Endodermal cell (in vitro differentiated cells): ENCODE measurements around the gene TEAD3. TPM values are rescaled to one million over a fixed set of nuclear protein-coding genes. Genes with fewer than 3 reads are reported as not detected.

Source experiments
- DNase-seq: peaks from one replicate; pipeline ENCODE4 v3.0.0-alpha.2; 2017
- H3K27ac ChIP-seq: 2 replicates; pipeline ENCODE4 v1.5.1; 2013; ENCODE audit warnings: mild to moderate bottlenecking, low read depth, low read length, moderate library complexity
- H3K27me3 ChIP-seq: 2 replicates; pipeline ENCODE4 v1.6.1; 2013; ENCODE audit warnings: mild to moderate bottlenecking, low read length, moderate library complexity; ENCODE audit not compliant: insufficient read depth, control insufficient read depth, poor library complexity, severe bottlenecking
- H3K36me3 ChIP-seq: 2 replicates; pipeline ENCODE4 v1.7.0; 2013; ENCODE audit warnings: mild to moderate bottlenecking, low read length, moderate library complexity; ENCODE audit not compliant: control insufficient read depth, insufficient read depth
- H3K4me1 ChIP-seq: one replicate; pipeline ENCODE4 v1.7.0; 2013; ENCODE audit warnings: low read length; ENCODE audit not compliant: control insufficient read depth, insufficient read depth
- H3K4me3 ChIP-seq: 2 replicates; pipeline ENCODE4 v1.5.1; 2013; ENCODE audit warnings: mild to moderate bottlenecking, low read length, moderate library complexity
- H3K9ac ChIP-seq: 2 replicates; pipeline ENCODE4 v1.6.1; 2013; ENCODE audit warnings: mild to moderate bottlenecking, low read length, moderate library complexity; ENCODE audit not compliant: poor library complexity, severe bottlenecking; ENCODE audit errors: extremely low read depth
- H3K9me3 ChIP-seq: 2 replicates; pipeline ENCODE4 v1.6.1; 2013; ENCODE audit warnings: mild to moderate bottlenecking, low read length, moderate library complexity; ENCODE audit not compliant: control insufficient read depth
- H3K27ac Mint-ChIP-seq: 2 replicates; pipeline ENCODE4 v1.8.0; 2020; ENCODE audit warnings: mixed read lengths
- H3K27me3 Mint-ChIP-seq: 2 replicates; pipeline ENCODE4 v1.8.0; 2021; ENCODE audit warnings: mild to moderate bottlenecking, mixed read lengths; ENCODE audit not compliant: insufficient read depth
- H3K36me3 Mint-ChIP-seq: 2 replicates; pipeline ENCODE4 v1.8.0; 2020; ENCODE audit warnings: low read depth, mixed read lengths
- H3K4me1 Mint-ChIP-seq: 2 replicates; pipeline ENCODE4 v1.8.0; 2020; ENCODE audit warnings: mixed read lengths
- H3K4me3 Mint-ChIP-seq: 2 replicates; pipeline ENCODE4 v1.8.0; 2020; ENCODE audit warnings: mild to moderate bottlenecking, moderate library complexity, mixed read lengths
- H3K9me3 Mint-ChIP-seq: 2 replicates; pipeline ENCODE4 v1.8.0; 2020; ENCODE audit warnings: mild to moderate bottlenecking, mixed read lengths
- CTCF ChIP-seq: fragments of 200-600 bp; sonication (generic); conservative IDR thresholded peaks from 2 replicates; pipeline ENCODE4 v1.5.0; 2021; ENCODE audit warnings: antibody characterized with exemption, mild to moderate bottlenecking
- WGBS, 2 experiments: methylation state at CpG; one replicate each; pipeline versions ENCODE4 v1.1.5 to v1.1.7; 2013; ENCODE audit warnings: missing lambda C conversion rate in 2 of 2, mixed read lengths in 1 of 2; ENCODE audit not compliant: insufficient coverage in 1 of 2, insufficient read length in 1 of 2; 5-methylcytosine and 5-hydroxymethylcytosine counted together
- total RNA-seq, 2 donors: library from RNA; stranded (reverse); fragmentation: NEBNext Ultra II Directional in 1 of 2; extraction: Animal tissue kit (Norgen Biotek cat#: 25700) in 1 of 2; gene quantifications; 2 replicates in 1 of 2; 3 replicates in 1 of 2; pipeline ENCODE4 v1.2.1, GENCODE V29; 2021

Gene TEAD3
- total RNA-seq, 2 donors from 2014 or later, result 22.7 to 29.2 TPM

GRCh38 chr6:35449287-35449881 is 47.5 kb downstream of the TEAD3 start:
- WGBS, 2 experiments, result 31 to 46% methylated on average over 10 to 14 of the region's 14 CpGs
- H3K27me3 ChIP-seq, result no peaks in the 10 kb centered on the region

GRCh38 chr6:35448191-35448590 is 48.7 kb downstream of the TEAD3 start:
- H3K36me3 ChIP-seq, result no peaks in the 10 kb centered on the region
- Mint-ChIP-seq H3K4me1 (peaks cover 15% of the 10 kb centered on the region), H3K27ac (no peak overlapping the region), H3K27me3 (peaks cover 19% of the 10 kb centered on the region), H3K9me3 (no peaks in the 10 kb centered on the region), H3K36me3 (no peaks in the 10 kb centered on the region), H3K4me3 (no peak overlapping the region)
- no peak overlapping the region for H3K27ac ChIP-seq
- no peak for TF ChIP-seq CTCF
- 91 to 97% methylated on average over 4 to 5 of the region's 7 CpGs for WGBS, 2 experiments
- H3K4me1 ChIP-seq, result peaks cover 6% of the 10 kb centered on the region
- DNase-seq, result no peak
- no peaks in the 10 kb centered on the region for H3K27me3 ChIP-seq
- H3K9me3 ChIP-seq, result no peaks in the 10 kb centered on the region
- H3K9ac ChIP-seq, result no peak overlapping the region
- H3K4me3 ChIP-seq, result no peak overlapping the region

More at GRCh38 chr6:35449287-35449881, 47.5 kb downstream of the TEAD3 start:
- no peaks in the 10 kb centered on the region for H3K9me3 Mint-ChIP-seq
- DNase-seq, result peak; percentile 63
- H3K36me3 Mint-ChIP-seq, result no peaks in the 10 kb centered on the region
- TF ChIP-seq CTCF, result peak; percentile 87
- Histone ChIP-seq H3K9ac (no peak overlapping the region), H3K36me3 (no peaks in the 10 kb centered on the region), H3K27ac (no peak overlapping the region), H3K9me3 (no peaks in the 10 kb centered on the region), H3K4me1 (peaks cover 9% of the 10 kb centered on the region), H3K4me3 (no peak overlapping the region)
- H3K4me3 Mint-ChIP-seq, result no peak overlapping the region
- H3K27me3 Mint-ChIP-seq, result peaks cover 24% of the 10 kb centered on the region
- peaks cover 18% of the 10 kb centered on the region for H3K4me1 Mint-ChIP-seq
- no peak overlapping the region for H3K27ac Mint-ChIP-seq

GRCh38 chr6:35445691-35446090 is 51.2 kb downstream of the TEAD3 start:
- Mint-ChIP-seq H3K4me1 (peaks cover under 1% of the 10 kb centered on the region), H3K27me3 (peaks cover 8% of the 10 kb centered on the region), H3K4me3 (no peak overlapping the region), H3K36me3 (no peaks in the 10 kb centered on the region), H3K9me3 (no peaks in the 10 kb centered on the region), H3K27ac (no peak overlapping the region)
- 92 to 96% methylated on average over 6 to 7 of the region's 7 CpGs for WGBS, 2 experiments
- Histone ChIP-seq H3K9me3 (no peaks in the 10 kb centered on the region), H3K4me3 (no peak overlapping the region), H3K27ac (no peak overlapping the region), H3K27me3 (no peaks in the 10 kb centered on the region), H3K4me1 (no peaks in the 10 kb centered on the region), H3K36me3 (no peaks in the 10 kb centered on the region), H3K9ac (no peak overlapping the region)
- DNase-seq, result no peak
- no peak for TF ChIP-seq CTCF
